Hematopoietic multipotent progenitor cell (in vitro differentiated cells): ENCODE data around the gene TNS4. TPM values are rescaled to one million over a fixed set of nuclear protein-coding genes. Genes with fewer than 3 reads are reported as not detected.

Experiments used
- DNase-seq, 3 donors: peaks; one replicate each; pipeline ENCODE4 v3.0.0-alpha.2; 2011 to 2015; ENCODE audit warnings: low read depth in 2 of 3, low spot score in 2 of 3
- total RNA-seq: library from RNA; depleted of rRNA; stranded (reverse); fragments of >200 nt; gene quantifications from one replicate; pipeline ENCODE4 v1.2.3, GENCODE V29; 2012

TNS4 gene
- total RNA-seq, 1 donor: under 0.01 TPM

DNA sequence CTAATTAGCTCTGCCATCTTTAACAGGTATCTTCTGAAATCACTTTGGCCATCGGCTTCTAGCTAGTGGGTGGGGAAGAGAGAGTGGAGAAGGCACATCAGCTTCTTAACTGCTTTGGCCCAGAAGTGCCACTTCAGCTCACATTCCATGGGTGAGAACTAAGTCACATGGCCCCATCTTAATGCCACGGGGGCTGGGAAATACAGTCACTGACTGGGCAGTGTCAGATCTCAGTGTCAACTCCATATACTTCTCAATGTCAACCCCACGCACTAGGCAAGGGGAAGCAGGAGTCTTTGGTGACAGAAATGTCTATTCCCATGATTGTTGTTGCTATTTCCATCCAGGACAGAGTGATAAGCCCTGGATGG lies 34.5 kb upstream of the TNS4 start:
- no peak for DNase-seq

DNA sequence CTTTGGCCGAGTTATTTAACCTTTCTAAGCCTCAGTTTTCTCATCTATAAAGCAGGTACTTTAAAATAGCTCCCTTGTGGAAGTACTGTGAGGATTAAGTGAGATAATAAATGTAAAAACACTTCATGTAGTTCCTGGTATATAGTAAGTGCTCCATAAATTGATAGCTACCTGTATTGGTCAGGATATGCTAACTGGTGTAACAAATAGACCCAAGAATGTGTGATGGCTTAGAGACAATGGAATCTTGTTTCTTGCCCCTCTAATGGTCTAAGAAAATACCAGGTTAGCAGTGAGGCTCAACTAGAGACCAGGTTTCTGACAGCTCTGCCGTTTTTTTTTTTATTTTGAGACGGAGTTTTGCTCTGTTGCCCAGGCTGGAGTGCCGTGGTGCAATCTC lies 34.0 kb upstream of the TNS4 start:
- no peak for DNase-seq

DNA sequence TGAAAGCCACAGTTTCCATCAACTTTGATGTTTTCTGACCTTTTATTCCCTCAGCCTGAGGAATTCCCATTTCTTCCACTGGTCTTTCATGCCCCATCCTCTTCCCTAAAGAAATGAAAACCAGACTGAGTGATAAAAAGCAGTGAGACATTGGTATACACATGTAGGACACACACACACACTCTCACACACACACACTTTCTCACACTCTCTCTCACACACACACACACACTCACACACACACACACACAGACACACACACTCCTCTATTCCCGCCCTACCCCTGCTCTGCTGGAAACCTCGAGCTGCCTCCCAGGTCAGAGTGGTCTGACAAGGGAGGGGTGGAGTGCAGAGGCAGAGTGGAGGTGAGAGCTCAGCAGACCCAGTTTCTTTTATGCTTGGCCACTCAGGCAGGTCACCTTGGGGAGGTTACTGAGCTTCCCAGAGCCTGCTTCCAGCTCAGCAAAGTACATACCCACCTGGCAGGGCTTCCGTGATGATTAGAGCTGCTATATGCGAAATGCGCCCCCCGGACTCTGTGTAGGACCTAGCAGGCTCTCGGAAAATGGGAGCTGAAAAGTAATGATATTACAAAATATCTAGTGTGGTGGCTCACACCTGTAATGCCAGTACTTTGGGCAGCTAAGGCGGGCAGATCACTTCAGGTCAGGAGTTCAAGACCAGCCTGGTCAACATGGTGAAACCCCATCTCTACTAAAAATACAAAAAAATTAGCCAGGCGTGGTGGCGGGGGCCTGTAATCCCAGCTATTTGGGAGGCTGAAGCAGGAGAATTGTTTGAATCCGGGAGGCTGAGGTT lies 33.2 kb upstream of the TNS4 start:
- DNase-seq: no peak

DNA sequence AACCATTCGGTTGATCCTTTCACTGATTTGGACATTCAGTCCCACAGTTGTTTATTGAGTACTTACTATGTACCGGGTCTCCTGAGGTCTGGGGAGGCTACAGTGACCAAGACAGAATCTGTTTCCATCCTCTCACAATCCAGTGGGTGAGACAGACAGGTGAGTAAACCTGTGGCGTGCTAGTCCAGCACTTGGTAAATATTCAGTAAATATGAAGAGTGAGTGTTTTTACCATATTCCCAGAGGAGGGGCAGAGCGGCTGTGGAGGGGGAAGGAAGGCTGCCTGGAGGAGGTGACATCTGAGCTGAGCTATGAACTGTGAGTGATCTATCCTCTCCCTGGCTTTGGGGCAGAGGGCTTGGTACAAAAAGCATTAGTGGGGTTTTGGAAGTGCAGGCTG lies 32.5 kb upstream of the TNS4 start:
- no peak for DNase-seq

DNA sequence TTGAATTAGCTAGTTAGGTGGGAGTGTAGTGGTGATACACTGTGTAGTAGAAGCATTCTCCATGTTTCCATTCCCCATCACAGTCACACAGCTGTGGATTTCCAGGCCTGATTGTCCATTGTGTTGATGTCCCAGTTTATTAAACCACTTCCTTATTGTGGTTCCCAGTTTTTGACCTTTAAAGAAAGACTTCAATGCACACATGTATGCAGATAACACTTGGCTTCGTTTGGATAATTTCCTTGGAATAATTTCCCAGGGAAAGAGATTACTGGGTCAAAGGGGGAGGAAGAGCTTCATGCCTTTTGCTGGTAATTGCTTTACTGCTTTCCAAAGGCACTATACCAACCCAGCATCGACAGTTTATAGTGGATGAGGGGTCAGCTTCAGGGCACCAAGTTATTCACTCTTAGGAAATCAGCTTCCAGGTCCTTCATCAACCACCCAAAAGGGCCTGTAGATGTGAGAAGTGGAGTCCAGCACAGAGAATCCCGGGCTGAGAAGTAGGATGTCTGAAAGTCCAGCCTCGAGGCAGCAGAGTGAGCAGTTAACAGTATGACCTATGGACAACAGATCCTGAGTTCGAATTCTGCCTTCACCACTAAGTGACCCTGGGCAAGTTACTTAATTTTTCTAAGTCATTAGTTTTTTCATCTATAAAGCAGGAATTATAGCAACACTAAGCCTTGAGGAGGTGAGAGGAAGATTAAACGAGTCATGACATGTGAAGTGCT lies 31.3 kb upstream of the TNS4 start:
- DNase-seq: no peak

DNA sequence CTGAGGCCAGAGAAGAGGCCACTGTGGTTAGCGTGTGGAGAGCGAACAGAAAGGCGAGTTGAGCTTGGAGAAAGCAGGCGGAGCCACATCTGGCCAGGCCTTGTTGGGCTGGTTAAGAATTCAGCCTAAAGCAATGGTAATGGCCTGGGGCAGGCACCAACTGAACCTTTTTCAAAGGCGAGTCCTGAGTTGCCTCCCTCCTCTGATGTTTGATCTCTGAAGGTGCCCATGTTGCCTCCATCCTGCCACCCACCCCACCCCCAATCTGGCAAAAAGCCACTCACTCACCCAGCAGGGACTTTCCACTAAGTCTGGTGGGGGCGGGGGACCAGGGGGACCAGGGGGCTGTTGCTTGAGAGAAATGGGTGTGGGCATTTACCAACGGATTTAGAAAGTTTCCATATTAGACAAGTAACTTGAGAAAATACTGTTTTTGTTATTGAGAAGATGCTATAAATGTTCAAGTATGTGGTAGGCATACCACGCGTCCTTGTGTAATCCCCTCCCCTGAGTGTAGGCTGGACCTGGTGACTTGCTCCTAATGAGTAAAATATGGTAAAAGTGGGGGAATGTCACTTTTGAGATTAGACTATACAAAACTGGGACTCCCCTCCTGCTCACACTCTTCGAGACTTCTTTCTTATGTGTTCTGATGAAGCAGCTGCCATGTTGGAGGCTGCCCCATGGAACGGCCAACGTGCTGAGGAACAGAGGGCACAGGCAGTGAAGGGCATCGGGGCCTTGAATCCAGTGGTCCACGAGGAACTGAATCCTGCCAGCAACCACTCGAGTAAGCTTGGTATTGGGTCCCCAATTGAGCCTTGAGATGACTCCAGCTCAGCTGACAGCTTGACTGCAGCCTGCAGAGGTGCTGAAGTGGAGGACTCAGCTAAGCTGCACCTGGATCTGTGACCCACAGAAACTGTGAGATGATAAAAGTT lies 29.9 kb upstream of the TNS4 start:
- no peak for DNase-seq

DNA sequence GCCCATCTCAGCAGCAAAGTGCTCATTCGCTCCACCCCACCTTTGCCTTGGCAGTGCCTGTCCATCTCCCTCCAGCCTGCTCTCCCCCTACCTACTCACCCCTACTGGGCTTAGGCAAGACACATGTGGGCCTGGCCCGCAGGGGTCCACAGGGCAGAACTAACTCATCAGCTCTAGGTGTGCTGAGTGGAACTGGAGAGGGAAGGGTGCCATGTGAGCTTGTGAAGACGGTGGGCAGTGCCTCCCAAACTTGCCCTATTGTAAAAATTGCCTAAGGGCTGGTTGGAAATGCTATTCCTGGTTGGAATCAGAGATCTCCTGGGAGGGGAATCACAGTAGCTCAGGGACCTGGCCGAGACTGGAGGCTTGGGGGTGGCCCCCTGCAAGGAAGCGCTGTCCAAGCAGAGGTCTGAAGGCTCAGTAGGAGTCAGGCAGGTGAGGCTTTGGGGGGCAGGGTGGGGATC lies 29.1 kb upstream of the TNS4 start:
- DNase-seq: no peak

DNA sequence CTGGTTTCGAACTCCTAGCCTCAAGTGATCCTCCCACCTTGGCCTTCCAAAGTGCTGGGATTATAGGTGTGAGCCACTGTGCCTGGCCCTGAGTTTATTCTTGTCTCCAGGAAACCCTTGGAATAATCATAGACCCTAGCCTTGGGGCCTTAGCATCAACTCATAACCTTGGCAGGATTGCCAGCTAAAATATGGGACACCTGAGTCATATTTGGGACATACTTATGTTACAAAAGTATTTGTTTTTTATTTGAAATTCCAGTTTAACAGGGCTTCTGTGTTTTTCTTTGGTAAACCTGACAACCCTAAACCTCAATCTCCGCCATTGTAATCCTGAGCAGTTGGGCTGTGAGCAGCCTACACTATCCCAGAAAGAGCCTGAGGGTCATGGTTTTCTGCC lies 28.6 kb upstream of the TNS4 start:
- no peak for DNase-seq

DNA sequence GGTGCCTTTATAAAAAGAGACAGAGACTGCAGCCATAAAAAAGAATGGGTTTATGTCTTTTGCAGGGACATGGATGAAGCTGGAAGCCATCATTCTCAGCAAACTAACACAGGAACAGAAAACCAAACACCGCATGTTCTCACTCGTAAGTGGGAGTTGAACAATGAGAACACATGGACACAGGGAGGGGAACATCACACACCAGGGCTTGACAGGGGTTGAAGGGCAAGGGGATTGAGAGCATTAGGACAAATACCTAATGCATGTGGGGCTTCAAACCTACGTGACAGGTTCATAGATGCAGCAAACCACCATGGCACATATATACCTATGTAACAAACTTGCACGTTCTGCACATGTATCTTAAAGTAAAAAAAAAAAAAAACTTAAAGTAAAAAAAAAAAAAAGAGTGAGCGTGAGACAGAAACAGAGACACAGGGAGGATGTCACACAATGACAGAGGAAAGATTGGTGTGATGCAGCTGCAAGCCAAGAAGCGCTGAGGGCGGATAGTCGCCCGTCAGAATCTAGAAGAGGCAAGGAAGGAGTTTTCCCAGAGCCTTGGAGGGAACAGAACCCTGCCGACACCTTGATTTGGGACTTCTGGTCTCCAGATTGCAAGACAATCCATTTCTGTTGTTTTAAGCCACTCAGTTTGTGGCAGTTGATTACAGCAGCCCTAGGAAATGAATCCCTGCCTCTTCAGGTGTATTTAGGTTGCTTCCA lies 27.4 kb upstream of the TNS4 start:
- no peak for DNase-seq

DNA sequence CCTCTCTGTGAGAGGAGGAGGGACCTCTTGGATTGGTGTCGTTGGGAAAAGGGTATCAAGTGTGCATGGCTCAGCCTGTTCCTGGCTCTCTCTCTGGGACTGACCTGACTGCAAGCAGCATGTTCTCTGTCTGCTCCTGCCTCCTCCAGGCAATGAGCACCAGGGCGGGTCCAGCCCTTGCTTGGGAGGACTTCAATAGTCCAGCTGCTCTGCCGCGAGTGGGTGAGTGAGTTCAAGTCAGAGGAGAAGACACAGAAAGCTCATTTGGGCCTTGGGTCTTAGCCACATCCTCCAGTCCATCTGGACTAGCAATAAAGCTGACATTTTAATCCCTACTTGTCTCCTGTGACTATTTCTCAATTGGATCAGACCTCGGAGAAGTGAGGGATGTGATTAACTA lies 25.2 kb upstream of the TNS4 start:
- DNase-seq: no peak

DNA sequence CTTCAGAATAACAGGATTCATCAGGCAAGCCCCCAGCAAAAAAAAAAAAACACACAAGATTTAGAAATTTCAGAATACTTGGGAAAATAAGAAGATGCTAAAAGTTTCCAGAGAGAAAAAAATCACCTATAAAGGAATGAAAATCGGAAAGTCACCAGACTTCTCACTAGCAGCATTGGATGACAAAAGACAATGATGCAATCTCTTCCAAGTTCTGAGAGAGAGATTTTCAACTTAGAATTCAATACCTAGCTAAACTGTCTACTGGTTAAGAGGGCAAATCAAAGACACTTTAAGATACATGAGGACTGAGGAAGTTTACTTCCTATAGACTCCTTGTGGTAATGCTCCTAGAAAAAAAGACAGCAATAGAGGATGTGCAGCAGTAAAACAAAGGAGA lies 23.9 kb upstream of the TNS4 start:
- no peak for DNase-seq

DNA sequence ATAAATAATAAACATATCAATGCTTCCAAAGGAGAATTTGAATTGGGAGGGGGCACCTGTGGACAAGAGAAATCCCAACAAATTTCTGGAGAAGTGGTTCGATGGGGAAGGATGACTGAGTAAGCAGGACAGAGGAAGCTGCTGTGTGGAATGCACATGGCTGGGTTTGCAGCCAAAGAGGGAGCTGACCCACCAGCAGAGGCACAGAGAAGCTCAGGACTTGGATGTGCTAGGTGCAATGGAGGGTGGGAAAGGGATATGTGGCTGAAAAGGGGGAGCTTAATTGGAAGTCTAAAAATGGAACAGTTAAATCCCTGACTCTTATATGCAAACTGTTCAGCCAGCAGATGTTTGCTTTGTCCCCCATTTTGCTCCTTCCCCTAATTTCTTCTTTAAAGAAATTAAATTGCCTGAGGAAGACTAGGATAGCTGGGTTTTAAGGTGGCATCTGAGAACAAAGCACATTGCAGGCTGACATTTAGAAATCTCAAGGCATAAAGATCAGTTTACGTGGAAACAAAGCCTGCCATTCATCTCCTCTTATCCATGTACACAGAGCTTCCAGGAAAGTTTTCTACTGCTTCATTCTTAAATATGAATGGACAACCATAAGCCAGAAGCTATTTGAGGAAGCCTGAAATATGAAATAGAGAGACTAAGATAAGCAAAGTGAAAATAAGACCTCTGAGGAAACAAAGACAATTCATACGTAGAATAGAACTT lies 23.0 kb upstream of the TNS4 start:
- no peak for DNase-seq

DNA sequence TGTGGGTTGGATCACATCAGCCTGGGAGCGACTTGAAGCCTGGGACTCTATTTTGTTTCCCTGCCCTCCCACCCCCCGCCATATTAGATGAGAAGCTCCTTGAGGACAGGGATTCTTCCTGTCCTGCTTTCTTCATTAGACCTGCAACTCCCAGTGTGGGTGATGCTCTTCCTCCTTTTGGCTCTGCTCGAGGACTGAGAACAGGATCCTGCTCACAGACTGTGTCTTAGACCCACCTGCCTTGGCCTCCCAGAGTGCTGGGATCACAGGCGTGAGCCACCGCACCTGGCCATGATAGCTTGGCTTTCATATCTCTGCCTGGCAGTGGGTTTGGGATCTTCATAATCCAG lies 21.5 kb upstream of the TNS4 start:
- DNase-seq: no peak

DNA sequence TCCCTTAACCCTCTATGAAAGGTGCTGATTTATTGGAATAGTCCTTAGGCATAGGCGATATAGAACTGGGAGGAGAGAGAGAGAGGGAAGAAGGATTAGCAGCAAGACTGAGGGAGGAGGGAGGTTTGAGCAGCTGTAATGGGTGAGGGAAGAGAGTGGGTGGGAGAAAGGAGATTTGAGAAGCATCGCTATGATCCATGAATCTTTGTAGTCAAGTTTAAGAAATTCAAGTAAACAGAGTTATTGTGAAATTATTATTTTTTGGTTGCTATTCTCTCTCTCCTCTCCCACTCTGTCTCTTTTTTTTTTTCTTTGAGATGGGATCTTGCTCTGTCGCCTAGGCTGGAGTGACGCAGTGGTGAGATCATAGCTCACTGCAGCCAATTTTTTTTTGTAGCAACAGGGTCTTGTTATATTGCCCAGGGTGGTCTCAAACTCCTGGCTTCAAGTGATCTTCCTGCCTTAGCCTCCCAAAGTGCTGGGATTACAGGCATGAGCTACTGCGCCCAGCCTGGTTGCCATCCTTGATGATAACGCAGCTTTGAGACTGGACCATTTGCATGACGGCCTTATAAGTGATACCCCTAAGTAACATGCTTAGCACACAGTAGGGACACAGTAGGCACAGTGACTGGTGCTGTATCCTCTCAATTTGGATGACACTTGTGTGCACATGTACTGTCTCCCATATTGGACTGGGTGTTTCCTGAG lies 21.0 kb upstream of the TNS4 start:
- DNase-seq: no peak

DNA sequence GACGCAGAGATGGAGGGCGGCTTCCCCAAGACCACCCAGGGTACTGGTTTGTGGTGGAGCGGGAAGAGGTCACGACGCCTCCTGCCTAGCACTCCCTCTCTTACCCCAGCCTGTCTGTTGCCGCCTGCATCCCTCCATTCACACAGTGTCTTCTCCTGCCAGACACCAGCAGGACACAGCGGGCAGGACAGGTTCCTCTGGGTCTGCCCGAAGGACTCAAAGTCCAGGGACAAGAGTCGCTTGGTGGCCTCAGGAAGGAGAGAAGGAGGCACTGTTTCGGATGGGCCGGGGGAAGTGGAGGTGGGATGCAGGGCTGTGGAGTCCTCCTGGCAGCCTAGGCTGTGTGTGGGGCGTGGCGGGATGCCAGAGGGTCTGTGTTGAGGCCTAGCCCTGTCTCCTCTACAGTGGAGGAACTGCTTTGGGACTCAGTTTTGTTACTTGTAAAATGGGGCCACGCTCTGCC lies 19.6 kb upstream of the TNS4 start:
- no peak for DNase-seq

DNA sequence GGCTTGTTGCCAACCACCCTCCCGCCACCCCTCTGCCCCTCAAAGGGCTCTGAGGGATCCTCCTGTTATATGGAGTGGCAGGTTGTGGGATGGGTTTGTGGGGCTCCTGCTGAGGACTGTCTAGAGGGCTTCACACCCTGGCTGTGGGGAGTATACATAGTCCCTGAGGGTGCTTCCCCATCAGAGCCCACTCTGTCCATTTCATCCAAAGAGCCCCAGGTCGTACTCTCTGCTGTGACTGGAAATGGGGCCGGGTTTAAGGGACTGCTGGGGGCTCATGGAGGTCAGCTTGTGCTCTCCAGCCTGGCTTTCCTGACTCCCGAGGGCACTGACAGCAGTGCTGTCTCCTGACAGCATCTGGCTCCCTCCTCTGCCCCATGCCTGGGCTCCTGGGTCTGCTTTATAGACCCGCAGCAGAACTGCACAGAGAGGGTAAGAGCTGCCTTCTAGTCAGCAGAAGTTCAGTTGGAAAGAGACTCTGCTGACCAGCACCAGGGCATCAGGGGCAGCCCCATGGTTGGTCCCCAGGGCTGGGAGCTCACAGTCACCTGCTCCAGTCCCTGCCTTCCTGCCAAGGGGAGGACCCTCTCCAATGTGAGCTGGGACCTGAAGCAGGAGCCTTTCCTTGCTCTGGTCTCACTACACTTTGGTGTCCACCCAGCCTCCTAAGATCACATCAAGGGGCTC lies 17.8 kb upstream of the TNS4 start:
- DNase-seq: no peak

DNA sequence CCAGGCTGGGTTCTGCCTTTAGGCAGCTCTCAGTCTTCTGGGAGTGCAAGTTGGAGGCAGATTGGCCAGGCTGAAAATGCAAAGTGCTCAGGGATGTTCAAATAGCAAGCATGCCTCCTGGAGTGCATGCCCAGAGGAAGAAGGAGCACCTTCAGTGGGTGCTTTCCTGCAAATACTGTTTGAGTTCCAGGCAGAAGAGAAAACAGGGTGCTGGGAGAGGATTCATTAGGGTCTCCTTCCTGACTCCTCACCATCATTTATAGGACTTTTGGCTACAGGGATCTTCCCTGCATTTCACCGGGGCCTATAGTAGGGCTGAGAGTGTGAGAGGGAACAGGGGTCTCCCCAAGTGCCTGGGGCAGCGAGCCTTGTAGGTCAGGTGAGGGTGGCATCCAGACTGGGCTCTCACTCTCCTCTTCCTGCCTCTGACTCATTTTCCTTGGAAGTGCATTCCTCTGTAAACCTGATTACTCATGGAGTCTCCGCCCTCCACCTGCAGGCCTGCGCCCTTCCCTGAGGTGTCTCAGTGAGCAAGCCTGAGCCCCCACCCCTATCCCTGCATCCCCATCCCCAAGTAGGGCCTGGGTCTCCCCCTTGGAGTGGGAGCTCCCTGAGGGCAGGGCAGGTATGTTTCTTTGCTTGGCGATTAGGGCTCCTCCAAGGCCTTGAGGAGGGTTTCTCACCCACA lies 17.1 kb upstream of the TNS4 start:
- DNase-seq: no peak

DNA sequence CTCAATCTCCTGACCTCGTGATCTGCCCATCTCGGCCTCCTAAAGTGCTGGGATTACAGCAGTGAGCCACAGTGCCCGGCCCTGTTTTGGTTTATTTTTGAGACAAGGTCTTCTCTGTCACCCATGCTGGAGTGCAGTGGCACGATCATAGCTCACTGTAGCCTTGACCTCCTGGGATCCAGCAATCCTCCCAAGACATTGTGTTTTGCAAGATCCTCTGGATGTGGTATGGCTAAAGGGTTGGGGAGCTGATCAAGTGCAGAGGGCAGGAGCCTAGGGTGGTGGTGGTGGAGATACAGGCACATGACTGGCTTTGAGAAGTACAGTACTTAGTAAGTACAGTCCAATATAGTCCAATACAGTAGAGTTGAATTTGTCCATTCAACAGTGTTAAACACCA lies 16.6 kb upstream of the TNS4 start:
- no peak for DNase-seq
